Measurements from ENCODE around the gene IPPK. TPM values are rescaled to one million over a fixed set of nuclear protein-coding genes. Genes with fewer than 3 reads are reported as not detected.
A peak's percentile ranks its signal among the peaks of the same experiment; 100 is the strongest.

The IPPK gene
- total and polyA plus RNA-seq, 2 experiments from 2014 or later: 6.4 to 7.0 TPM

DNA sequence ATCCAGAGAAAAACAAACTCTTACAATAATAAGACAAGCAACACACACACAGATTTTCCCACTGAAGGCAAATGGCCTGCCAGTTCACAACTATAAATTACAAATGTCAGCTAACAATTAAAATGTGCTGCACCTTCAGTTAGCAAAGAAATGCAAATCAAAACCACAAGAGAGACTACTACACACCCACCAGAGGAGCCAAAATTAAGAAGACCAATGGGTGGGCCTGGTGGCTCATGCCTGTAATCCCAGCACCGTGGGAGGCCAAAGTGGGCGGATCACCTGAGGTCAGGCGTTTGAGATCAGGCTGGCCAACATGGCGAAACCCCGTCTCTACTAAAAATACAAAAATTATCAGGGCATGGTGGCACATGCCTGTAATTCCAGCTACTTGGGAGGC lies 15.1 kb upstream of the IPPK start:
- H3K4me1 ChIP-seq (ENCODE audit: low read depth): no peaks in the 10 kb centered on the region
- H3K36me3 ChIP-seq: no peaks in the 10 kb centered on the region
- no peaks in the 10 kb centered on the region for H3K27me3 ChIP-seq
- H3K4me3 ChIP-seq: no peak overlapping the region
- TF ChIP-seq, protein P1, sequence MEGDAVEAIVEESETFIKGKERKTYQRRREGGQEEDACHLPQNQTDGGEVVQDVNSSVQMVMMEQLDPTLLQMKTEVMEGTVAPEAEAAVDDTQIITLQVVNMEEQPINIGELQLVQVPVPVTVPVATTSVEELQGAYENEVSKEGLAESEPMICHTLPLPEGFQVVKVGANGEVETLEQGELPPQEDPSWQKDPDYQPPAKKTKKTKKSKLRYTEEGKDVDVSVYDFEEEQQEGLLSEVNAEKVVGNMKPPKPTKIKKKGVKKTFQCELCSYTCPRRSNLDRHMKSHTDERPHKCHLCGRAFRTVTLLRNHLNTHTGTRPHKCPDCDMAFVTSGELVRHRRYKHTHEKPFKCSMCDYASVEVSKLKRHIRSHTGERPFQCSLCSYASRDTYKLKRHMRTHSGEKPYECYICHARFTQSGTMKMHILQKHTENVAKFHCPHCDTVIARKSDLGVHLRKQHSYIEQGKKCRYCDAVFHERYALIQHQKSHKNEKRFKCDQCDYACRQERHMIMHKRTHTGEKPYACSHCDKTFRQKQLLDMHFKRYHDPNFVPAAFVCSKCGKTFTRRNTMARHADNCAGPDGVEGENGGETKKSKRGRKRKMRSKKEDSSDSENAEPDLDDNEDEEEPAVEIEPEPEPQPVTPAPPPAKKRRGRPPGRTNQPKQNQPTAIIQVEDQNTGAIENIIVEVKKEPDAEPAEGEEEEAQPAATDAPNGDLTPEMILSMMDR (IDR thresholded peaks at IDR 0.05; ENCODE audit: low read depth, low read length): no peak
- H3K9me3 ChIP-seq (ENCODE audit: low read depth): no peaks in the 10 kb centered on the region
- H3K27ac ChIP-seq: no peak overlapping the region
- no peak for DNase-seq (ENCODE audit: low read depth in 1 of 2, low spot score in 1 of 2)

DNA sequence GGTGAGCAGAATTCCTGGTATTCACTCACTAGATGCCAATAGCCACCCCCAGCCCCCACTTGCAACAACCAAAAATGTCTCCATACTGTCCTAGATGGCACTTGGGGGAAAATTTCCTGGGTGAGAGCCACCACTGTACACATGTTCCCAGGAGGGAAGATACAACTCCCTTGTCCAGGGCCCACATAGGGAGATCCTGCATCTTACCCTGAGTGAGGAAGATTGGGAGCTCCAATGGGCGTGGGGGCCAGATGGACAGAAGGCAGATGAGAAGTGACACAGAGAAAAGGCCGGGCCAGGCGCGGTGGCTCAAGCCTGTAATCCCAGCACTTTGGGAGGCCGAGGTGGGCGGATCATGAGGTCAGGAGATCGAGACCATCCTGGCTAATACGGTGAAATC lies 12.3 kb upstream of the IPPK start:
- Histone ChIP-seq H3K27me3 (no peaks in the 10 kb centered on the region), H3K9me3 (ENCODE audit: low read depth) (no peaks in the 10 kb centered on the region), H3K4me1 (ENCODE audit: low read depth) (no peaks in the 10 kb centered on the region), H3K4me3 (no peak overlapping the region), H3K36me3 (no peaks in the 10 kb centered on the region), H3K27ac (no peak overlapping the region)
- no peak for DNase-seq (ENCODE audit: low read depth in 1 of 2, low spot score in 1 of 2)
- TF ChIP-seq, protein P1 (IDR thresholded peaks at IDR 0.05; ENCODE audit: low read depth, low read length): no peak

DNA sequence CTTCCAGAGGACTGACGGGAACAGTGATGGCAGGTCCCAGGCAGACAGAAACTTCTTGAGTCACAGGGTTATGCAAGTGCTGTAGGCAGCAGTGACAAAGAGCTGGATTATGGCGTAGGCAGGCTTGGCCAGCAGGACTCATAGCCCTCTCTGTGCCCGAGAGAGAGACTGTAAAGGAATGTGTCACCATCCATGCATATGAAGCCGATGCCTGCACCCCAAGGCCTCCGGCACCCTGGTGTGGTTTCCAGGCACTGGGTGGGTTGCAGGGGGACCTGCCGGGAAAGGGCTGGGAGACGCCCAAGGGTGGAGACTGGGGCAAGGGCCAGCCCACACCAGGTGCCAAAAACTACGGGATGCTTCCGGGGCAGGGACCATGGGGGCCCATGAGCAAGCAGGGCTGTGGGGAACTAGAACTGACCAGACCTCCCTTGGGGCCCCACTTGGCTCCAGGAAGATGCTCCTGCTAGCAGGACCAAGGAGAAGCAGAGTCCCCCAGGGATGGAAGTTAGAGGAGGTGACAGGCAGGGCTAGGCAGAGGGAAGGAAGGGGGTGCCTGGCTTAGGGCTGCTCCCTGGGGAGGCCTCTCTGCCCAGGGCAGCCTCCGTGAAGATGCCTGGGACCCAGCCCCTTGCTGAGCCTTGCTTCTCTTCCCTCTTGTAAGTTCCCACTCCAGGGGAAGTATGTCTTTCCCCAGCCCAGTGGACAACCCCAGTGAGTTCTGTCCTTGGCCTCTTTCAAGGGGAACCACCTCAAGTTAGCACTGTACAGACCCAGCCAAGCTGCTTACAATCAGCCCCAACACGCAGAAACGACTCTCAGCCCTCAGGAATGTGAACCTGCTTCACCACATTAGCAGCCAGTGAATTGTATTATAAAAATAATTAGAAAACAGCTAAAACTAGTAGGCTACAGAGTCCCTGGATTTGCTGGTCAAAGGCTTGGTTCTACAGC lies 10.5 kb upstream of the IPPK start:
- H3K4me3 ChIP-seq: no peak overlapping the region
- no peaks in the 10 kb centered on the region for H3K27me3 ChIP-seq
- no peaks in the 10 kb centered on the region for H3K36me3 ChIP-seq
- H3K27ac ChIP-seq: no peak overlapping the region
- TF ChIP-seq, protein P1 (IDR thresholded peaks at IDR 0.05; ENCODE audit: low read depth, low read length): no peak
- H3K4me1 ChIP-seq (ENCODE audit: low read depth): no peaks in the 10 kb centered on the region
- H3K9me3 ChIP-seq (ENCODE audit: low read depth): no peaks in the 10 kb centered on the region
- no peak for DNase-seq (ENCODE audit: low read depth in 1 of 2, low spot score in 1 of 2)

DNA sequence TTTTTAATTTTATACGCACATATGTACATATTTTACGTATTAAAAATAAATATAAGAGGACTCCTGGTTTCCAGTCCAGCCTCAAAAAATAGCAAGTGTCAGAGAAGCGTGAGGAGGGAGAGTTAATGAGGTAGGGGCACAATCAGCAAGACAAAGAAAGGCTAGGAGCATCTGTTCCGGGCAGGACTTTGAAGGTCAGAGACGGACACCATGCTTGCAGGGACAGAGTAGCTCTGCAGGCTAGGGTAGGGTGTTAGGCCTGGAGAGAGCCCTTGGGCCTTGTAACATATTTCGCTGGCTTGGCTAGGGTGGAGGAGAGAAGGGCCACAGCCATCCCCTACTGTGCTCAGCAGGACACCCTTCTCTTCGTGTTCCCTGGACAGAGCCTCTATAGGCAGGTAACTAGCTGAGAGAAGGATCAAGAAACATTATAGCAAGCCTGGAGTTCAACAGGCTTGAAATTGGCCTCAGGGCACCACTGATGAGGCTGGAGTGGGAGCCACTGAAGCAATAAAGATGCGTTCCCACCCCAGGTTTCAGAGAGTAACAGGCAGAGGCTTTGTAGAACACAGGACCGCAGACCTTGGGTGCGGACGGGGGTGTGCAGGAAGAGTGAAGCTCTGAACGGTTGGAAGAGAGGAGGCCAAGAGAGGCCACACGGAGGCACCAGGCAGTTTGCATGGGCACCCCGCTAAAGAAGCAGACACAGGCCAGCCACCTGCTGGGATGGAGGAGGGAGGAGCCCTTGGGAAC lies 9.7 kb upstream of the IPPK start:
- H3K27ac ChIP-seq: no peak overlapping the region
- no peak overlapping the region for H3K4me3 ChIP-seq
- H3K4me1 ChIP-seq (ENCODE audit: low read depth): no peaks in the 10 kb centered on the region
- H3K36me3 ChIP-seq: no peaks in the 10 kb centered on the region
- H3K9me3 ChIP-seq (ENCODE audit: low read depth): no peaks in the 10 kb centered on the region
- no peak for DNase-seq (ENCODE audit: low read depth in 1 of 2, low spot score in 1 of 2)
- H3K27me3 ChIP-seq: no peaks in the 10 kb centered on the region
- TF ChIP-seq, protein P1 (IDR thresholded peaks at IDR 0.05; ENCODE audit: low read depth, low read length): no peak

DNA sequence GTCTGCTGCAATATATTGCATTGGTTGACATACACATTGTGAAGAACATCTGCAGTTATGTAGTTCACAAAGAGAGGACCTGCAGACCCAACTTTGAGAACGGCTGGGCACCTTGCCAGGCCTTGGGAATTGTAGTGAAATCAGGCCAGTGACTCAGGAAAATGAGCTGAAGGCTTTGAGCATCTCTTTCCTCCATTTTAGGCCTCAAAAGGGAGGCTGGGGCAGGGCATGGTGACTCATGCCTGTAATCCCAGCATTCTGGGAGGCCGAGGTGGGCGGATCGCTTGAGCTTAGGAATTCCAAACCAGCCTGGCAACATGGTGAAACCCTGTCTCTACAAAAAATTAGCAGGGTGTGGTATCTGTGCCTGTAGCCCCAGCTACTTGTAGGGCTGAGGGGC lies 1.4 kb upstream of the IPPK start:
- Histone ChIP-seq H3K9me3 (ENCODE audit: low read depth) (no peaks in the 10 kb centered on the region), H3K4me3 (peak overlapping the region; percentile 91), H3K27ac (no peak overlapping the region), H3K27me3 (no peaks in the 10 kb centered on the region), H3K36me3 (no peaks in the 10 kb centered on the region), H3K4me1 (ENCODE audit: low read depth) (peaks cover 4% of the 10 kb centered on the region)
- peak in 1 of 2 donors; percentile 86 for DNase-seq (ENCODE audit: low read depth in 1 of 2, low spot score in 1 of 2)
- TF ChIP-seq, protein P1 (IDR thresholded peaks at IDR 0.05; ENCODE audit: low read depth, low read length): no peak

All from cardiac muscle cell (in vitro differentiated cells and primary cell).